ENCODE measurements around the gene FBXO42. TPM values are rescaled to one million over a fixed set of nuclear protein-coding genes. Genes with fewer than 3 reads are reported as not detected.

The FBXO42 gene
- total RNA-seq, 1 donor from 2014 or later: 21.0 TPM

- Histone ChIP-seq H3K4me3 (no peak overlapping the region), H3K4me1 (no peaks in the 10 kb centered on the region), H3K27me3 (no peaks in the 10 kb centered on the region), H3K36me3 (peaks cover 85% of the 10 kb centered on the region), H3K9me3 (no peaks in the 10 kb centered on the region), H3K27ac (no peak overlapping the region)
- ATAC-seq (no peak), DNase-seq (no peak)
- intact Hi-C loops (cut with DNase I): no loop called here
- TF ChIP-seq CTCF (IDR thresholded peaks at IDR 0.05): no peak
Observed at GRCh38 chr1:16307222-16307621, 45.1 kb downstream of the FBXO42 start.

- H3K9me3 ChIP-seq: no peaks in the 10 kb centered on the region
- intact Hi-C loops (cut with DNase I): no loop called here
- peaks cover 63% of the 10 kb centered on the region for H3K36me3 ChIP-seq
- DNase-seq (no peak), ATAC-seq (no peak)
- no peak overlapping the region for H3K27ac ChIP-seq
- H3K4me1 ChIP-seq: no peaks in the 10 kb centered on the region
- H3K4me3 ChIP-seq: no peak overlapping the region
- no peak for TF ChIP-seq CTCF (IDR thresholded peaks at IDR 0.05)
- no peaks in the 10 kb centered on the region for H3K27me3 ChIP-seq
Observed at GRCh38 chr1:16302709-16303627, 49.3 kb downstream of the FBXO42 start.

- no peaks in the 10 kb centered on the region for H3K9me3 ChIP-seq
- H3K36me3 ChIP-seq: peaks cover 52% of the 10 kb centered on the region
- TF ChIP-seq CTCF (IDR thresholded peaks at IDR 0.05): no peak
- intact Hi-C loops (cut with DNase I): no loop called here
- H3K4me1 ChIP-seq: no peaks in the 10 kb centered on the region
- H3K27ac ChIP-seq: no peak overlapping the region
- H3K27me3 ChIP-seq: no peaks in the 10 kb centered on the region
- no peak for ATAC-seq
- no peak for DNase-seq
- H3K4me3 ChIP-seq: no peak overlapping the region
Observed at GRCh38 chr1:16300436-16300835, 51.8 kb downstream of the FBXO42 start.

GRCh38 chr1:16298653-16299052, 53.6 kb downstream of the FBXO42 start:
- no peak for DNase-seq
- Histone ChIP-seq H3K27ac (peak overlapping the region; percentile 42), H3K4me3 (no peak overlapping the region), H3K4me1 (peaks cover 7% of the 10 kb centered on the region), H3K27me3 (no peaks in the 10 kb centered on the region), H3K36me3 (peaks cover 43% of the 10 kb centered on the region), H3K9me3 (no peaks in the 10 kb centered on the region)
- TF ChIP-seq CTCF (IDR thresholded peaks at IDR 0.05): no peak
- peak; percentile 73 for ATAC-seq
- intact Hi-C loops (cut with DNase I): no loop called here

GRCh38 chr1:16296643-16297042, 55.6 kb downstream of the FBXO42 start:
- peak; percentile 68 for ATAC-seq
- intact Hi-C loops (cut with DNase I): no loop called here
- Histone ChIP-seq H3K36me3 (peaks cover 32% of the 10 kb centered on the region), H3K27me3 (no peaks in the 10 kb centered on the region), H3K4me3 (no peak overlapping the region), H3K4me1 (peaks cover 7% of the 10 kb centered on the region), H3K27ac (no peak overlapping the region), H3K9me3 (no peaks in the 10 kb centered on the region)
- DNase-seq: no peak
- TF ChIP-seq CTCF (IDR thresholded peaks at IDR 0.05): no peak

Data from upper lobe of right lung (tissue), 1 donor.